ENCODE measurements around the gene TTLL11.

GRCh38 chr9:122119721-122120120 lies 26.6 kb upstream of the TTLL11 start:
- TF ChIP-seq, protein P1, sequence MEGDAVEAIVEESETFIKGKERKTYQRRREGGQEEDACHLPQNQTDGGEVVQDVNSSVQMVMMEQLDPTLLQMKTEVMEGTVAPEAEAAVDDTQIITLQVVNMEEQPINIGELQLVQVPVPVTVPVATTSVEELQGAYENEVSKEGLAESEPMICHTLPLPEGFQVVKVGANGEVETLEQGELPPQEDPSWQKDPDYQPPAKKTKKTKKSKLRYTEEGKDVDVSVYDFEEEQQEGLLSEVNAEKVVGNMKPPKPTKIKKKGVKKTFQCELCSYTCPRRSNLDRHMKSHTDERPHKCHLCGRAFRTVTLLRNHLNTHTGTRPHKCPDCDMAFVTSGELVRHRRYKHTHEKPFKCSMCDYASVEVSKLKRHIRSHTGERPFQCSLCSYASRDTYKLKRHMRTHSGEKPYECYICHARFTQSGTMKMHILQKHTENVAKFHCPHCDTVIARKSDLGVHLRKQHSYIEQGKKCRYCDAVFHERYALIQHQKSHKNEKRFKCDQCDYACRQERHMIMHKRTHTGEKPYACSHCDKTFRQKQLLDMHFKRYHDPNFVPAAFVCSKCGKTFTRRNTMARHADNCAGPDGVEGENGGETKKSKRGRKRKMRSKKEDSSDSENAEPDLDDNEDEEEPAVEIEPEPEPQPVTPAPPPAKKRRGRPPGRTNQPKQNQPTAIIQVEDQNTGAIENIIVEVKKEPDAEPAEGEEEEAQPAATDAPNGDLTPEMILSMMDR (IDR thresholded peaks at IDR 0.05; ENCODE audit: insufficient read depth, low read depth, low read length) = no peak
- TF ChIP-seq EZH2 (IDR thresholded peaks at IDR 0.05; ENCODE audit: insufficient read depth, low read length) = no peak
